WI38 (cell line): Measurements from ENCODE around the gene MRAP2.
"Not testable (repeated sequence)": the region's sequence is repeated elsewhere in the genome, so short reads cannot be mapped to it uniquely, and the experiment has no call there.

Source experiments
- H3K4me3 ChIP-seq: 2 replicates; pipeline ENCODE4 v1.5.1; 2011; ENCODE audit warnings: low read depth, mild to moderate bottlenecking, control low read depth, low read length
- TF ChIP-seq, protein P1 (sequence below): IDR thresholded peaks from 2 replicates; pipeline ENCODE4 v1.5.1; 2012; ENCODE audit warnings: low read depth, mild to moderate bottlenecking, control low read depth, low read length

The MRAP2 gene

DNA sequence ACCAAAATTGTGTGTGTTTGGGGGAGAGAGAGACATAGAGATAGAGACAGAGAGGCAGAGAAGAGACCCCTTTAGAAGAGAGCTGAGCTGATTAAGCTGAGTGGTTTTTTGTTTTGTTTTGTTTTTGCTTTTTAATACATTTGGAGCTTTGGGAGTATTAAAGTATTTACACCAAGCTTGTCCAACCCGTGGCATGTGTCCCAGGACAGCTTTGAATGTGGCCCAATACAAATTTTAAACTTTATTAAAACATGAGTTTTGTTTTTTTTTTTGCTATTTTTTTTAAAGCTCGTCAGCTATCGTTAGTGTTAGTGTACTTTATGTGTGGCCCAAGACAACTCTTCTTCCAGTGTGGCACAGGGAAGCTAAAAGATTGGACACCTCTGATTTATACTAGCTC is 56.0 kb downstream of the MRAP2 start:
- TF ChIP-seq, protein P1, sequence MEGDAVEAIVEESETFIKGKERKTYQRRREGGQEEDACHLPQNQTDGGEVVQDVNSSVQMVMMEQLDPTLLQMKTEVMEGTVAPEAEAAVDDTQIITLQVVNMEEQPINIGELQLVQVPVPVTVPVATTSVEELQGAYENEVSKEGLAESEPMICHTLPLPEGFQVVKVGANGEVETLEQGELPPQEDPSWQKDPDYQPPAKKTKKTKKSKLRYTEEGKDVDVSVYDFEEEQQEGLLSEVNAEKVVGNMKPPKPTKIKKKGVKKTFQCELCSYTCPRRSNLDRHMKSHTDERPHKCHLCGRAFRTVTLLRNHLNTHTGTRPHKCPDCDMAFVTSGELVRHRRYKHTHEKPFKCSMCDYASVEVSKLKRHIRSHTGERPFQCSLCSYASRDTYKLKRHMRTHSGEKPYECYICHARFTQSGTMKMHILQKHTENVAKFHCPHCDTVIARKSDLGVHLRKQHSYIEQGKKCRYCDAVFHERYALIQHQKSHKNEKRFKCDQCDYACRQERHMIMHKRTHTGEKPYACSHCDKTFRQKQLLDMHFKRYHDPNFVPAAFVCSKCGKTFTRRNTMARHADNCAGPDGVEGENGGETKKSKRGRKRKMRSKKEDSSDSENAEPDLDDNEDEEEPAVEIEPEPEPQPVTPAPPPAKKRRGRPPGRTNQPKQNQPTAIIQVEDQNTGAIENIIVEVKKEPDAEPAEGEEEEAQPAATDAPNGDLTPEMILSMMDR, result no peak
- H3K4me3 ChIP-seq, result no peak overlapping the region

DNA sequence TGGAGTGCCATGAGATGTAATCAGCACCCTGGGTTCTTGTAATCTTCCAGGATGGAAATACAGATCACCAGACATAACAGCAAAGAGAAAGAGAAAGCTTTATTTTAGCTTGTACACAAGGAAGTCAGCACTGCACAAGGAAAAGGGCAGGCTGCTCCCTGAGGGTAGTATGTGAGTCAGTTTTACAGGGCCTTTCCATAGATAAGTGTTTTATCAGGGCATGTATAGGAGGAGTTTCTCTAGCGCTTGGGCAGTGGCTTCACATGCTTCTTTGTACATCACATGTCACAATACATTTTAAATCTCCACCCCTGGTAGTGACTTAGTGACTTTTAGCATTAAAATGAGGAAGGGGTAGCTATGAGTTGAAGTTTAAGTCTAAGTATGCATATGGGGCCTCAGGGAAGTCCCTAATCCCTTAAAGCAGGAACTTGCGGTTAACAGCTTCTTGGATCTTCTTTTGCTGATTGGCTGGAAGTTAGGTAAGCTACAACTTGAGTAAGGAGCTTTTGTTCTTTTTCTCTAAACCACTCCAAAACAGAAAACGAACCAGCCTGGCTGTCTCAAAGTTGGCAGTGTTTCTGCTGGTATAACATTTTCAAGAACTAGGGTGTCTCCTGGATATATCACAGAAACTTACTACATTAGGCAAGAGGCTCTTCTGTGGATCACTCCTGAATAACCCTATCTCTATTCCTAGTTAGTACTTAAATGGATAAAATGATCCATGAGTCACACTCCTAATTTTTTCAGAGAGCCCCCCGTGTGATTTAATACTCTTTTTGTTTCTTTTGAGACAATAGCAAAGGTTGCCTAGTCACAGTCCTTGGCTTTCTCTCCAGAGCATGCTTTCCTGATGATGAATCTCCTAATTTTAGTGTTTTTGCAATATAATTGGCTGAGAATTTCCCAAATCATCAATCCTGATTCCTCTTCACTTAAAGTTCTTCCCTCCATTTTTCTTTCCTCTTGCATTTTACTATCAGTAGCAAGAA is 60.2 kb downstream of the MRAP2 start:
- no peak overlapping the region for H3K4me3 ChIP-seq
- TF ChIP-seq, protein P1, result no peak

DNA sequence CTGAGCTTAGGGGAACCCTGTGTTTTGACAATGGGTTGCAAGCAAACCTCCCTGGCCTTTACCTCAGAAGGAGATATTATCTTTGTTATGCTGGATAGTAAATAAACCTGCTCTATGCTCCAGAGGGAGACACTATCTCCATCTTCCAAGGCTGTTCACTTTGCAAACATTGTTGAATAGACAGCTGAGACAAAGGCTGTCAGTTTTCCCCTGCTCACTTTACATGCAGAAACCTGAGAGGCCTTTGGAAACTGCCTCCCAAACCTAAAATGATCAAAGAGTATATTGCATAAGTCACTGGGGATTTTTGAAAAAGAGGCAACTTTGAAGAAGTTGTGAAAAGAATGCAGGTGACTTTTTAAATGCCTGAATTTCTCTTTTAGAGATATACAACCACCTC is 61.6 kb downstream of the MRAP2 start:
- TF ChIP-seq, protein P1, result no peak
- no peak overlapping the region for H3K4me3 ChIP-seq

DNA sequence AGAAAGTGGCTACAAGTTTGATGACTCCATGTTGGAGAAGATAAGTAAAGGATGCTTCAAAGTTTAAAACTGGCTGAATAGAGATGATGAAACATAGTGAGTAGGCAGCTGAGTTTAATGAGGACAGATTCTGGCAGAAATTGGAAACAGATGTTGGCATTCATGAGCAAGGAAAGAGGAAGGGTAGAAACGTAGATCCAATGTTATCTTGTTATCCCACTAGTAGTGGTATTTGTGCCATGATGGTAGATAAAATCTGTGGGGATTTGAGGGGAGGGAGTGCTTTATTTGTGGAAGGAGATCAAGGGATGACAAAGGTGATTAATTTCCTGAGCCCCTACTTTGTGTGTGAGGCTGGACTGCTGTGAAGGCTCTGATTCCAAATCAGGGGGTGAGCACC is 69.5 kb downstream of the MRAP2 start:
- no peak overlapping the region for H3K4me3 ChIP-seq
- TF ChIP-seq, protein P1, result no peak

DNA sequence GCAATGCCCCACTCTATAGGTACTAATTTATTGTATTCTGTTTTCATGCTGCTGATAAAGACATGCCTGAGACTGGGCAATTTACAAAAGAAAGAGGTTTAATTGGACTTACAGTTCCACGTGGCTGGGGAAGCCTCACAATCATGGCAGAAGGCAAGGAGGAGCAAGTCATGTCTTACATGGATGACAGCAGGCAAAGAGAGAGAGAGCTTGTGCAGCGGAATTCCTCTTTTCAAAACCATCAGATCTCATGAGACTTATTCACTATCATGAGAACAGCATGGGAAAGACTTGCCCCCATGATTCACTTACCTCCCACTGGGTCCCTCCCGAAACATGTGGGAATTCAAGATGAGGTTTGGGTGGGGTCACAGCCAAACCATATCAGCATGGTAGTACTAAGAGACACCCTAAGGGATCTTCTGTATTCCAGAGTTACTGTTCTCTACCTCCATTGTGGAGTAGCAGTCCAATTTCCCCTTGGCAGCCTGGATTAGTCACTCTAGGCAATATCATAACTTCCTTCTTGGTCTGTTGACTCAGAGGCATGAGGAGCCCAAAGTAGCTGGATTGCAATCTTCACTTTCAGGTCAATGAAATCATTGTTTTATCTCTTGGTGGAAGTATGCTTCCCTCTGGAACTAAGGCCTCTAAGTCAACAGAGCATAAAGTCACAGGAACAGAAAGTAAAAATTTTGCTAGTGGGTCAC is 71.8 kb downstream of the MRAP2 start:
- H3K4me3 ChIP-seq, result not testable (repeated sequence)

DNA sequence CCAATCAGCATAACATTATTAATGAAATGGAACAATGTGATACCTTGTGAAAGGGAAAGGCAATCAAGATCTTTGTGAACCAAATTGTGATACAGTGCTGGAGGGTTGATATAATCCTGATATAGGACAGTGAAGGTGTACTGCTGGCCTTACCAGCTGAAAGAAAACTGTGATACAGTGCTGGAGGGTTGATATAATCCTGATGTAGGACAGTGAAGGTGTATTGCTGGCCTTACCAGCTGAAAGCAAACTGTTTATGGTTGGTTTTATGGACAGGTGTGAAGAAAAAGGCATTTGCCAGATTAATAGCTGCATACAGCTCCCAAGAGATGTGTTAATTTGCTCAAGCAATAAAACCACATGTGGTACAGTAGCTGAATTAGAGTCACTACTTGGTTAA is 73.9 kb downstream of the MRAP2 start:
- H3K4me3 ChIP-seq, result no peak overlapping the region
- TF ChIP-seq, protein P1, result no peak

DNA sequence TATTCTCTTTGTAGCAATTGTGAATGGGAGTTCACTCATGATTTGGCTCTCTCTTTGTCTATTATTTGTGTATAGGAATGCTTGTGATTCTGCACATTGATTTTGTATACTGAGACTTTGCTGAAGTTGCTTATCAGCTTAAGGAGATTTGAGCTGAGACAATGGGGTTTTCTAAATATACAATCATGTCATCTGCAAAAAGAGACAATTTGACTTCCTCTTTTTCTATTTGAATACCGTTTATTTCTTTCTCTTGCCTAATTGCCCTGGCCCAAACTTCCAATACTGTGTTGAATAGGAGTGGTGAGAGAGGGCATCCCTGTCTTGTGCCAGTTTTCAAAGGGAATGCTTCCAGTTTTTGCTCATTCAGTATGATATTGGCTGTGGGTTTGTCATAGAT is 77.8 kb downstream of the MRAP2 start:
- not testable (repeated sequence) for H3K4me3 ChIP-seq

DNA sequence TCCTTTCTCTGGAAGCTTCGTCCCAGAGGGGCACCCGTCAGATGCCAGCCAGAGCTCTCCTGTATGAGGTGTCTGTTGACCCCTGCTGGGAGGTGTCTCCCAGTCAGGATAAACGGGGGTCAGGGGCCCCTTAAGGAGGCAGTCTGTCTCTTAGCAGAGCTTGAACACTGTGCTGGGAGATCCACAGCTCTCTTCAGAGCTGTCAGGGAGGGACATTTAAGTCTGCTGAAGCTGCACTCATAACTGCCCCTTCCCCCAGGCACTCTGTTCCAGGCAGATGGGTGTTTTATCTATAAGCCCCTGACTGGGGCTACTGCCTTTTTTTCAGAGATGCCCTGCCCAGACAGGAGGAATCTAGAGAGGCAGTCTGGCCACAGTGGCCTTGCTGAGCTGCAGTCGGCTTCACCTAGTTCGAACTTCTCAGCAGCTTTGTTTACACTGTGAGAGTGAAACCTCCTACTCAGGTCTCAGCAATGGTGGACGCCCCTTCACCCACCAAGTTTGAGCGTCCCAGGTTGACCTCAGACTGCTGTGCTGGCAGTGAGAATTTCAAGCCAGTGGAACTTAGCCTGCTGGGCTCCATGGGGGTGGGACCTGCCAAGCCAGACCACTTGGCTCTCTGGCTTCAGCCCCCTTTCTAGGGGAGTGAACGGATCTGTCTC is 81.5 kb downstream of the MRAP2 start:
- H3K4me3 ChIP-seq, result not testable (repeated sequence)
